Fibroblast of villous mesenchyme (primary cell): Measurements from ENCODE around the gene SRR. TPM values are rescaled to one million over a fixed set of nuclear protein-coding genes. Genes with fewer than 3 reads are reported as not detected.

ENCODE experiments used
- DNase-seq: peaks from one replicate; pipeline ENCODE4 v3.0.0-alpha.2; 2010; ENCODE audit warnings: low read depth
- H3K4me3 ChIP-seq: 2 replicates; pipeline ENCODE4 v1.5.1; 2011; ENCODE audit warnings: low read depth, mild to moderate bottlenecking, low read length
- total RNA-seq: library from RNA; depleted of rRNA; stranded (reverse); fragments of >200 nt; gene quantifications from 2 replicates; pipeline ENCODE4 v1.2.3, GENCODE V29; 2012
- TF ChIP-seq, protein P1 (sequence below): IDR thresholded peaks from 2 replicates; pipeline ENCODE4 v1.5.1; 2012; ENCODE audit warnings: low read depth, mild to moderate bottlenecking, low read length; ENCODE audit not compliant: insufficient read depth

SRR gene
- total RNA-seq, 1 donor = 35.0 TPM

GRCh38 chr17:2277429-2278170, 26.1 kb upstream of the SRR start:
- H3K4me3 ChIP-seq = no peak overlapping the region
- DNase-seq = no peak
- TF ChIP-seq, protein P1, sequence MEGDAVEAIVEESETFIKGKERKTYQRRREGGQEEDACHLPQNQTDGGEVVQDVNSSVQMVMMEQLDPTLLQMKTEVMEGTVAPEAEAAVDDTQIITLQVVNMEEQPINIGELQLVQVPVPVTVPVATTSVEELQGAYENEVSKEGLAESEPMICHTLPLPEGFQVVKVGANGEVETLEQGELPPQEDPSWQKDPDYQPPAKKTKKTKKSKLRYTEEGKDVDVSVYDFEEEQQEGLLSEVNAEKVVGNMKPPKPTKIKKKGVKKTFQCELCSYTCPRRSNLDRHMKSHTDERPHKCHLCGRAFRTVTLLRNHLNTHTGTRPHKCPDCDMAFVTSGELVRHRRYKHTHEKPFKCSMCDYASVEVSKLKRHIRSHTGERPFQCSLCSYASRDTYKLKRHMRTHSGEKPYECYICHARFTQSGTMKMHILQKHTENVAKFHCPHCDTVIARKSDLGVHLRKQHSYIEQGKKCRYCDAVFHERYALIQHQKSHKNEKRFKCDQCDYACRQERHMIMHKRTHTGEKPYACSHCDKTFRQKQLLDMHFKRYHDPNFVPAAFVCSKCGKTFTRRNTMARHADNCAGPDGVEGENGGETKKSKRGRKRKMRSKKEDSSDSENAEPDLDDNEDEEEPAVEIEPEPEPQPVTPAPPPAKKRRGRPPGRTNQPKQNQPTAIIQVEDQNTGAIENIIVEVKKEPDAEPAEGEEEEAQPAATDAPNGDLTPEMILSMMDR = no peak

DNA sequence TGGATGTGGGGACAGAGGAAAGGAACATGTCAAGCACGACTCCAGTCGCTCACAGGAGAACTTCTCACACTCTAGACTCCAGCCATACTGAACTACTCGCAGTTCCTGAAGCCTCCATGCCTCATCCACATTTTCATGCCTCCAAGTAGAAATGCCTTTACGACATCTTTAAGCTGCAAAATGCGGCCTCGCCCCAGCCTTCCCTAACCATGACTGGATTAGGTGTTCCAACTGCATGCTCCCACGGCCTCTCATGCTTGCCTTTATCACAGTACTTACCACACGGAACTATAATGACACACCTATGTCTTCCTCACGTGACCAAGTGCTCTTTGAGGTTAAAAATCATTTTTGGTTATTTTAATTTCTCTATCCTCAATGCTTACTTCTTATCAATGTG, 24.0 kb upstream of the SRR start:
- TF ChIP-seq, protein P1 = no peak
- no peak overlapping the region for H3K4me3 ChIP-seq
- no peak for DNase-seq

- TF ChIP-seq, protein P1 = peak; percentile 56
- no peak overlapping the region for H3K4me3 ChIP-seq
- peak; percentile 93 for DNase-seq
These were observed 21.4 kb upstream of the SRR start for GRCh38 chr17:2282297-2282873.

DNA sequence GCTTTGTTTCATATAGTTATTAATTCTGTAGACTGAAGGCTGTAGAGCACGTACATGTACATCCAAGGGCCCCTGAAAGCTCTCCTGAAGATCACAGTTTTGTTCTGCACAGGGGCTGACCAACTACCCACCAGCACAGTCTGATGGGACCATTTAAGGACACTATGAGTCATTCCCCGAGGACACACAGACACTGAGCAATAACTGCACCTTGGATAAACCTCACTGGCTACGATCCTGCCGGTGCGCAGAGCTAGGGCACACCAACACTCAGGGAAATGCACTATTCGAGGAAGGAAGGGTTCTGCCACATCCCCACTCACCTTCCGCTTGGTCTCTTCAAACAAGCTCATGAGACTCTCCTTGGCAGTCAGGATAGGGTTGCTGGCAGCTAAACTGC, 20.4 kb upstream of the SRR start:
- H3K4me3 ChIP-seq = no peak overlapping the region
- no peak for DNase-seq
- TF ChIP-seq, protein P1 = no peak

GRCh38 chr17:2289878-2290478, 13.8 kb upstream of the SRR start:
- TF ChIP-seq, protein P1 = no peak
- no peak for DNase-seq
- no peak overlapping the region for H3K4me3 ChIP-seq

GRCh38 chr17:2292100-2292499, 11.7 kb upstream of the SRR start:
- H3K4me3 ChIP-seq = no peak overlapping the region
- DNase-seq = no peak
- TF ChIP-seq, protein P1 = no peak

GRCh38 chr17:2295575-2295974, 8.2 kb upstream of the SRR start:
- TF ChIP-seq, protein P1 = no peak
- no peak overlapping the region for H3K4me3 ChIP-seq
- DNase-seq = no peak
